ENCODE results near the gene LLGL2.

The LLGL2 gene

DNA sequence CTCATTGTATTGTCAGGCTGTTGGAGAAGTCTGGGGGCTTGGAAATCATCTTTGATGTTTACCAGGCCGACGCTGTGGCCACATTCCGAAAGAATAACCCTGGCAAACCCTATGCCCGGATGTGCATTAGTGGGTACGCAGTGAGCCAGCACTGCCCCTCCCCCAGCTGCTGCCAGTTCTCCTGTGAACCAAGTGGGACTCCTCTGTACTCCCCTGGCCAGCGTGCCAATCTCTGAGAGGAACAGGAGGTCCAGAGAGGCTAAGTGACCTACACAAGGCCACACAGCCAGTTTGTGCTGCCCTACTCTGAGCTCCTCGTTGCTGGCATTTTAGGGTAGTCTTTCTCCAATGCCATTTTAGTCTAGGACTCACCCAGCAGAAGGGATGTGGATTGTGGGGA, 1.9 kb upstream of the LLGL2 start:
- no peak for DNase-seq (ENCODE audit: low read depth)

DNA sequence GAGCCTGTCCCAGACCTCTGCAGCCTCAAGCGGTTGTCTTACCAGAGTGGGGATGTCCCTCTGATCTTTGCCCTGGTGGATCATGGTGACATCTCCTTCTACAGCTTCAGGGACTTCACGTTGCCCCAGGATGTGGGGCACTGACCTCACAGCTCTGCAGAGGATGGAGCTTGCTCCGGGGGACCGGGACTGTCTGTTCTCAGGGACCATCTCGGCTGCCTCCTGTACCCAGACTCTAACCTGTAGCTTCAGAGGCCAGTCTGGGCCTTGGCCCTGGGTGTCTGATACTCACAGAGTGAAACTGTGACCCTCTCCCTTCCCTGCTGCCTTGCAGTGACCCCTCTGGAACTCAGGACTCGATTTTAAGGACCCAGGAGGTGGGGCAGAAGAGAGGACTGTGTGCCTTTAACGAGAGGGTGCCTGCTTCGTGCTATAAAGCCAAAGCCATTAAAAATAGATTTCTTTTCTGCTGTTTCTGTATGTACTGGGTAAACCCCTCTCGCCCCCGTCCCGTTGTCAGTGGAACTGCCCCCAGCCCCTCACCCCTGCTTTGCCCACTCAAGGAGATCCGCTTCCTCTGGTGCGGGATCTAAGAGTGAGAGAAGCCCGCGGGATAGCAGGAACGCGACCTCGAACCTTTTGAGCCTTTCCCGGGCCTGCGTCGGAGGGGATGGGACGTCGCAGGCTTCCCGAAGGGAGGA, 1.1 kb upstream of the LLGL2 start:
- DNase-seq (ENCODE audit: low read depth) = no peak

DNA sequence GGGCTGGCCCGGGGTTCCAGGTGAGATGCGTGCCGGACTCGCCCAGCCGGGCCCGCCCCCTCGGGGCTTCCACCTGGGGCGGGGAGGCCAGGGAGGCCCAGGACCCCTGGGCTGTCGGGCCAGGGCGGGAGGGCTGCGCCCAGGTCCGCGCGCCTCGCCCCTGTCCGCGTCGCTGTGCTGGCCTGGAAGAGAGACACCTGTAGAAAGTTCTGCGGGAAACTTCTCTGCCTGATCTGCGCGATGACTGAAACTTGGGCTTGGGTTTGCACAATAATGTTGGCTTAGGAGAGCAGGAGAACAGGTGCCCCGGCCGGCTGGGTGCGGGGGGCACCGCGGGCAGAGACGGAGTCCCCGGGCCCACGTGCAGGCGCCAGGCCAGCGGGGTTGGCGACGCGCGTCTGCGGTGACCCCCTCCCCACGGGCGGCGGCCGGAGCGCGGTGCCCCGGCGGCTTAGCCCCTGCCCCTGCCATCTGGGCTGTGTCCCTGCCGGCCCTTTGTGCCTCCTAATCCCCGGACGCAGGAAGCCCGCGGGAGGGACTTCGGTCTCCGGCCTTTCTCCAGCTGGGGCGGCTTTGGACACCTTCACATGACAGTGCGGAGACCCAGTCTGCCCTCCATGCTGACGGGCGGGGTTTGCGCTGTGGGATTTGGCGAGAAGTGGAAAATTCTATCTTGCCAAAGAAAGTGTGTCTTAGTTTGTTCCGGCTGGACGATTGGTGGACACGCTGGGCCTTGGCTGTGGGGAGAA, 483 bp downstream of the LLGL2 start:
- DNase-seq (ENCODE audit: low read depth) = no peak

DNA sequence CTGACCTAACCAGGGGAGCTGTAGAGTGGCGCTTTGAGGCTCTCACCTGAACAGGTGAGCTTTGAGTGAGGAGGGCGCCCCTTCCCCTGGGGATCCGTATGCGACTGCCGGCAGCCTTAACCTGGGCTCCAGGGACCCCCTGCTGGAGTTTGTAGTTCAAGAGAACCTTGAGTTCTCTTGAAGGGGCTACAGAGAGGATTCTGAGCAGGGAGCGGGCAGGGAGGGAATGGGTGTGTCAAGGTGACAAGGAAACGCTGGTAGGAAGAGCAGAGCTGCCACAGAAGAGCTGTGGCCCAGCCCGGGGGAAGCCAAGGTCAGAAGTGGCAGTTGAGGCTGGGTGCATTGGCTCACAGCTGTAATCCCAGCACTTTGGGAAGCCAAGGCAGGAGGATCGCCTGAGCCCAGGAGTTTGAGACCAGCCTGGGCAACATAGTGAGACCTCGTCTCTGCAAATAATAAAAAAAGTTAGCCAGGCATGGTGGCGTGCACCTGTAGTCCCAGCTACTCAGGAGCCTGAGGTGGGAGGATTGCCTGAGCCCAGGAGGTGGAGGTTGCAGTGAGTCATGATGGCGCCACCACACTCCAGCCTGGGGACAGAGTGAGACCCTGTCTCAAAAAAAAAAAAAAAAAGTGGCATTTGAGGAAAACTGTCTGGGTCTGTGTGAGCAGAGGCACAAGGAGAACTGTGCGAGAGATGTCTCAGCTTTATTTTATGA, 1.2 kb downstream of the LLGL2 start:
- DNase-seq (ENCODE audit: low read depth) = no peak

DNA sequence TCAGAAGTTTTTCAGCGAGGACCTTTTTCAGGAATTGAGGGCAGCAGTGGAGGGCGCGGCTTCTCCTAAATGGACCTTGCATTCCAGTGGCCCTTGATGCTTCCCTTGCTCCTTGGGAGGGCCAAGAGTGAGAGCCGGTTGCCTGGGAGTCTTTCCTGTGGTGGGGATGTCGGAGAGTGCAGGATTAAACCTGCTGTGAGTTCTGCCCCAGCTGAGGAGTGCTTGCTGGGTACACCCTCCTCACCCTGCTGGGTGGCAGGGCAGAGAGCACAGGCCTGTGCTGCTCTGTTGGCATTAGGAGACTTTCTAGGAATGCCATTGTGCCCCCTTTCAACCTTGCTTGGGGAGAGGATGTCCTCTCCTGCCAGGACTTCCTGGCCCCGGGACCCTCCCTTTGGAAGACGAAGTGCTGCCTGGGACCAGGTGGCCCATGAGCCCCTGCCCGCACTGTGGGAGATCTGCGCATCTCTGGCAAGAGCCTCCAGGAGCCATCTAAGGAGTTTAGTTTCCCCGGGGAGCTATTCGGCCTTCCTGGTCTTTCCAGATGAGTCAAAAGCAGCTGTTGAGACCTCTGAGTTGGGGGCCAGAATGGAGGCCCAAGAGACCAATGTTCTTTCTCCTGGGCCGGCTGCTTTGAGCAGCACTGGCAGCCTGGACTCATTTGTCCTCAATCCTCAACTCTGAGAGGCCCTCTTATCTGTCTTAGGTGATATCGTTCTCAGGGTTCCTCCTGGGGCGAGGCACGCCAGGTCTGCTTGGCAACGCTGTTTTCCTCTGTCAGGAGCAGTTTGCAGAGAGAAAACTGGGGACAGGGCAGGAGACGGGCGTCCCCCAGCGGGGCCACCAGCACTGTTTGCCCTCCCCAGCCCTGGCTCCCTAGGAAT, 5.6 kb downstream of the LLGL2 start:
- no peak for DNase-seq (ENCODE audit: low read depth)

DNA sequence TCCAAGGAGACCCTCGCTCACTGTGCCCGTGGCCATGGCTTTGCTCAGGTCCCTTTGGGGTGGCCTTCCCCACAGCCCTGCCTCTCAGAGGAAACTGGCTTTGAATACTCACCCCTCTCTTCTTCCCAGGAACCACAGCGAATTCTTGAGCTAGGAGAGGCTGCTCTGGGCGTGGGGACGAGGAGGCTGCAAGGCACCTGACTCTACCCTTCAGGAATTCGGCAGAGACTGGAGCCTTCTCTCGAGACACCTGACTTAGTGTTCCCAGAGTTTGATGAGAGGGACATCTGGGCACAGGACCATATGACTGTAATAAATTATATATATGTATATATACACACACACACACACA, 6.2 kb downstream of the LLGL2 start:
- DNase-seq (ENCODE audit: low read depth) = no peak

DNA sequence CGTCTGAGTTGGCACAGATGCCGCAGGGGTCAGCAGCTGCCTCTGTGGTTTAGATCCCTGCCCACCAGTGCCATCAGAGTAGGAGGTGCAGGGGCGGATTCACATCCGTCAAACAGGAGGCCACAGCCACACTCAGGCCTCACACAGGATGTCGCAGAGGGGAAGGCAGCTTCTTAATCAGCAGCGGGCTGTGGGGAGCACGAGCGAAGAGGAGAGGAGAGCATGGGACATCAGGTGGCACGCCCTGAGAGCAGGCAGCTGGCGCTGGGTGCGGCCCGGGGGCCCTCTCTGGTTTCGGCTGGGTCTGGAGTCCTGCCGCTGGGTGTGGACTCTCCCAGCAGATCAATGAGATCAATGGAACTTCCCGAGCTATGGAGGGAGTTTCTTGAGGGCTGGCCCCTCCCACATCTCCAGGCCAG, 9.6 kb downstream of the LLGL2 start:
- DNase-seq (ENCODE audit: low read depth) = peak; percentile 24

DNA sequence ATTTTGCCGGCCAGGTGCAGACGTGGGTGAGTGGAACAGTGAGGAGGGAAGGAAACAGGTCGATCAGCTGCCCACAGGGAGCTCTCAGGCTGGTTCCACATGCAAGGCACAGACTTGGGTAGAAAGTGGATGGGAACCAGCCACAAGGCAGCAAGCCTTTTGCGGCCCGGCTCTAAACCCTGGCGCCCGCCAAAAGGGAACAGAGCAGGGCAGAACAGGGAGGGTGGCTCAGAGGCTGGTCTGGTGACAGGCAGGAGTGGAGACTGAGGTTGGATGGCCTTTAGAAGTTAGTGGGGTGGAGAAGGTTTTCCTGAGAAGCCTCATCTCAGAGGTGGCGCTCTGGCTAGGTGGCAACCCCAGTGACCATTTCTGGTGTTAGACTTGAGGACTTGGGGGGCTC, 10.4 kb downstream of the LLGL2 start:
- no peak for DNase-seq (ENCODE audit: low read depth)

DNA sequence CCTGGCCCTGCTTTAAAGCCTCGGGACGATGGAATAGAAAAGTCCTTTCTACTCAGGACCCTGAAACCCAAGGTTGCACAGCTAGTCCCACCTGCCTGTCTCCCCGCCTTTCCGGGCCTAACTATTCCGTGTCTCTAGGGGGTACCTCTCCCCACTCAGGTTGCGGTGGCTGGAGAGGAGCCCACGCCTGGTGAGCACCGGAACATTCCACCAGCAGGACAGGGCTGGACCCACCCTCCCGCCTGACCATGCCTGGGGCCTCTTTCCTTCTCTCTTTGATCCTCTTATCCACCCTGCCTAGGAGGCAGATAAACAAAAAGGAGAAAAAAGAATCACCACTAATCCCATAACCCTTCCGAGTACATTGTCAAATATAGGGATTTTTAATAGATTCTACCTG, 10.9 kb downstream of the LLGL2 start:
- DNase-seq (ENCODE audit: low read depth) = no peak

DNA sequence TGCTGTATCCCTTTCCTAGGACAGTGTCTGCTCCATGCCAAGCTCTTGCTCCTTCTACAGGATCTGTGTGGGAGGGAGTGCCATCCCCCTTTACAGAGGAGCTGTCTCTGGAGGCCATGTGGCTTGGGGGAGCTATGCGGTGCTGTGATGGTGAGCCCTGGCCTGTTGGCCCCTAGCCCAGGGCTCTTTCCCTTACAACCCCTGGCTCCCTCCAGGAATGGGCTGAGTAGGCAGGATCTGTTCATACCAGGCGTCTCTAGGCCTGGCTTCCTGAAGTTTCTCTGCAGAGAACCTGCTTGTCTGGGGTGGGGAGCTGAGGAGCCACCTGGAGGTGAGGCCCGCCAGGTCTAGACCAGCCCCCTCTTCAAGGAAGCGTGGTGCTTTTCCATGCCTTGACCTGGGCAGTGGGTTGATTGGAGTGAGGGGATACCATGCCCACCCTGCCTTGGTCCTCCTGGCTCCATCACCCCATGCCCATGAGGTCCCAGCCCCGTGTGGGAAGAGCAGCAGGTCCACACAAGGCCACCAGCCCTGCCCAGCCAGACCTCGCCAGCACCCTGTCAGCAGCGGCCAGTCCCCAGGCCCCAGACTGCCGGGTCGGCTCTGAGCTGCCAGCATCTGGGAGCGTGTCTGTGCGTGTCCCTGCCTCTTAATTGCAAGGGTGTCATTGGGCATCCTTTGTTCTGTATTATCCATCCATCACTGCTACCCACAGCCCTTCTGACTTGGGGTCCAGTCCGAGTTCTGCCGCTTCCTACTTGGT, 14.7 kb downstream of the LLGL2 start:
- no peak for DNase-seq (ENCODE audit: low read depth)

DNA sequence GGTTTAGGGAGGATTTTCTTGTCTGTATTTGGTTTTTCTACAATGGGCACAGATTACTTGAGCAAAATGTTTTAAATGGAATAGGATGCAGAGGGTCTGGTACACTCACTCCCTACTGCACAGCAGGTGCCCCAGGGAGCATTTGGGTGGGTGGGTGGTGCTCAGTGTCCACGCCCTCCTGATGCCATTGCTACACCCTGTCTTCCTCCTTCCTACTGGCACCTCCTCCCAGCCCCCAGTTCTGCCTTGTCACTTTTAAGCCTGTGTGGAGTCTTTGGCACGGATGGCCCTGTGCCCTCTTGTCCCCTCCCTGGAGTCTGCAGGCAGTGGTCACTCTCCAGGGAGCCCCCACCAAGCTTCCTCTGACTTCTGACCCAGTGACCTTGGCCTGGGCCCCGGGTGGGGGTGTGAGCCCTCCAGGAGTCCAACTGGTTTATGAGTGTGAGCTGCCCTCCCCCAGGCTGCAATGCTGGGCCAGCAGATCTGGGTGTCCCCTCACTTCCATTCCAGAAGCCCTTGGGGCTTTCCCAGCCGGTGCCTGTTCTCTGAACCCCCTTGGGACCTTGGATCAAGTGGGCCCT, 15.5 kb downstream of the LLGL2 start:
- DNase-seq (ENCODE audit: low read depth) = no peak

DNA sequence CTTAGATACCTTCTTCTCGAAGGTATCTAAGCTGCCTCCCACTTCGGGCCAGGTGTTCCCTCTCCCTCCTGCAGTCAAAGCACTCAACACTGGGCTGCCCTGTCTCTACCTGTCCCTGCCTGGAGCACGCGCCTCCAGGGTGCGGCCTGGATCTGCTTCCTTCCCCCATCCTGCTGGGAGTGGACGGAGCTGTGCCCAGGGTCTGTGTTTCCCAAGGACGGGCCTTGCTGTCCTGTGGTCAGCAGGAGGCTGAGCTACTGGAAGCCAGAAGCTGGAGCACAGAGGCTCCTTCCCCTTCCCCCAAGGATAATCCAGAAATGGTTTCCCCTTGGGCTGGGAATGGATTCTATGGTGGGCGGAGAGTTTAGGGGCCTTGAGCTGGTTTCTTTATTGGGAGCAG, 16.7 kb downstream of the LLGL2 start:
- no peak for DNase-seq (ENCODE audit: low read depth)

DNA sequence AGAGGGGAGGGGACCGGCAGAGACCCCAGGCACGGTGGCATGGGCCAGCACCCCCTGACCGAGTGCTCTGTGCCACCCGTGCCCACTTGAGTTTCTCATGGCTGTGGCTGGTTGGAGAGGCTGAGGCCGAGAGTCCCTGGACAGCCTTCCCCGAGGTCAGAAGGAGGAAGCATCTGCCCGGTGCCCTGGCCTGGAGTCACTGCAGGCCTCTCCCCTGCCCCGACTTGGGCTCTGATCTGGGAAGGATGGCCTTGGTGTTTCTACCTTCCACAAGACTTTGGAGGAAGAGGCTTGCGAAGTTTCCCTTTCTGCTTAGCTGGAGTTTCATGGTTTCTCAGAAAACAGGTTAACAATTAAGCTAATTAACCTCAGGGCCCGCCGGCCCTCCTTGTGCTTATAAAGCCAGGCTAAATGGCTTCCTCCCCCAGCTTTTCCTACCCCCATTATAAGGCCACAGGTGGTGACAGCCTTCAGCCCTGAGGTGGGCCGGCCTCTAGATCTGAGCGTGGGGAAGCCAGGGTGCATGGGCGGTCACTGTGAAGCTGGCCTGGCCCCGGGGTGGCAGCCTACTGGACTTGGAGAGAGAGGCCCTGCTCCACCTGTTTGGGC, 17.3 kb downstream of the LLGL2 start:
- DNase-seq (ENCODE audit: low read depth) = no peak

DNA sequence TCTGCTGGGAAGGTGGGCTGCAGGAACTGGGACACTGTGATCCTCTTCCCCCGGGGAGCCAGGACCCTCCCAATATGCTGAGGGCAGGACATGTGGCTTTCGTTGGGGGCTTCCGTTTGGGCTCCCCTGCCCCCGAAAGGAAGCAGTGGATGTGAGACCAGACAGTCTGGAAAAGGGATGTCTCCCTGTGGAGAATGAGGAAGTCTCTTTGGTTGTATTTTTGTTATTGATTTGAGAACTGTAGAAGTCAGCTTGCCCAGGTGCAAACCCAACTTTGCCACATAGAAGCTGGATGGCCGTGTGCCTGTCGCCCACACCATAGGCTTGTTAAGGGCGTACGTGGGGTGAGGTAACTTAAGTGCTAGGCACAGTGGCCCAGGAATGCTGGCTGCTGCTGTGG, 18.8 kb downstream of the LLGL2 start:
- no peak for DNase-seq (ENCODE audit: low read depth)

DNA sequence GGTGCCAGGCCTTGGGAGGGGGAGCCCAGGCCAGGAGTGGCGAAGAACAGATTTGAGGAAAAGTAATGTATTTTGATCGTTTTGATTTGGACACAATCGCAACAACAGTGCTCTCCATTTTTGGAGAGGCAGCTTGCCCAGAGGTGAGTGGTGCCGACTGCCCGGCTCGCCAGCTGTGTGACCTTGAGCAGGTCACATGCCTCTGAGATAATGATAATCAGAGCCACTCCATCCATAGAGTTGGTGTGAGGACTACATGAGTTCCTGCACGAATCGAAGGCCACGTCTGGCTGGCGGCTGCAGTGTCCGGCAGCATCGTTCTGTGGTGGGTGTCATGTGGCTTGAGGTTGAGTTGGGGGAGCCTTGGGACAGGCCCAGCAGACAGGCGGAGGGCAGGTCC, 20.7 kb downstream of the LLGL2 start:
- DNase-seq (ENCODE audit: low read depth) = no peak

DNA sequence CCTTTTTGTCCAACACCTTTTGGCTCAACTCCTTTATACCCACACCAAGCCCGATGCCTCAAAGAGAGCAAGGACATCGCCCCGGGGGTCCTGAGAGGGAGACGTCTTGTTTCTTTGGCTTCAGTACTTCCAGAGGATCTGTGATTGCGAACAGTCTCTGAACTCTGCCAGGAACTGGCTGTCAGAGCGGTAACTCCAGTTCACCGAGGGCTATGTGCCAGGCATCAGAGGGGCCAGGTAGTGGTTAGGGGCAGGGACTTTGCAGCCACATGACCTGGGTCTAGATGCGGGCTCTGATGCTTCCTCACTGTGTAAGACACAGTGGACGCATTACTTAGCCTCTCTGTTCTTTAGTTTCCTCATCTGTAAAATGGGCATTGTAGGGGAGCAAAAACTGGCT, 21.6 kb downstream of the LLGL2 start:
- DNase-seq (ENCODE audit: low read depth) = no peak

DNA sequence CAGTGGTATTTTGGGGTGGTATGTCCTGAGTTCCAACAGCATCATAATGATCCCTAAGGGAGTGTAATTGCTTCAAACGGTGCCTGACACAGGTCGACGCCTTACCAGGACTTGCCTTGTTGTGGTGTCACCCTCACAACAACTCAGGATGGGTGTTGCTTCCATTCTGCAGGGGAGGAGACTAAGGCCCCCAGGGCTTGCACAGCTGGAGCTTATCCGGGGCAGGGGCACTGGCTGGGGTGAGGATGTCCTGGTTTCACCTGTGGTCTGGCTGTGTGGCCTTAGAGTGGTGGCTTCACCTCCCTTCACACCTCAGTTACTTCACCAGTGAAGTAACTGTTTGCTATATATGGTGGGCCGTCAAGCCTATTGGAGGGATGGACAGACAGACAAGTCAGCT, 23.3 kb downstream of the LLGL2 start:
- DNase-seq (ENCODE audit: low read depth) = no peak

DNA sequence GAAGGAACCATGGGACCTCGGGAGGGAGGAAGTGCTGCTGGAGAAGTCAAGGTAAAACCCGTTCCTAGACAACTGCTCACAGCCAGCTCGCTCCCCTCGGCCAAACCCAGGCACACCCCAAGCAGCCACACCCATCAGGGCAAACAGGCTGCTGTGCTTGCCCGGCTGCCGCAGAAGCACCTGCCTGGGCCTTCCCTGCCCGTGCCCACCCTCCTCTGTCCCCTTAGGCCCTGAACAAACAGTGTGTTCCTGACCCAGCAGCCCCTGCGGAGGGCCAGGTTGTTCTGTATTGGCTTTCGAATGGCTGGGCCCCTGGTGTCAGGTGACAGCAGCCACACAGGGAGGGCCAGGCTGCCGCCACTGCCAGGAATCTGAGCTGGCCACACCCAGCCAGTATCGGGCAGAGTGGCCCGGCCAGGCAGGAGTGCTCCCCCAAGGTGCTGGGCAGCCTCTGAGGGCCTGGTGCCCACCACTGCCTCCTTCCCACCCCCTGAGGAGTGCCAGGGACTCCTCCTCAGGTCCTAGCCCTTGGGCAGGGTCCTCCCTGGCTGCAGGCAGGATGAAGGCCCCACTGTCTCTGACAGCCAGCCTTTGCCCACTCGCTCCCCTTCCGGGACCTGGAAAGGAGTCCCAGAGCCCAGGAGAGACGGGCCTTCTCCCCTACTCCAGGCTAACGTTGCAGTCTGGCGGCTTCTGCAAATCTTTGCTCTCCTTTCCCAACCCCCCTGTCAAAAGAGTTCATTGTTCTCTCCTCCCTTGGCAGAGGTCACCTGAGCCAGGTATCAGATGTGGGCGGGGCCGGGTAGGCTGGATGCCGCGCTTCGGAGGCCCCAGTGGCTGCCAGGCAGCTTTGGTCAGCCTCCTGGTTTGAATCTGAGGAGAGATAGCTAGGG, 24.0 kb downstream of the LLGL2 start:
- no peak for DNase-seq (ENCODE audit: low read depth)

DNA sequence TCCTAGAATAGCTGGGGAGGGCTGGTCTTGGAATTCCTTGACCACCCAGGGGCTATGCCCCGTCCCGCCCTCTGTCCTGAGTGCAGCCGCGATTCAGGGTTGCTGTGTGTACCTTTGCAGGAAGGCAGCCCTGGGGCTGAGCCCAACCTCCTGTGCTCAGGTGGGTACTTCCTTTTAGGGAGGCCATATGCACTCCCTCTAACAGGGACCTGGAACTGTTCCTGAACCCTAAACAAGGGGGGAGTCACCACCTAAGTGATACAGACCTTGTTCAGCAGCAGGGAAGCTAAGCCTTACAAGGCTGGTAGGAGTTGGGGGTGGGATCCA, 24.6 kb downstream of the LLGL2 start:
- no peak for DNase-seq (ENCODE audit: low read depth)

DNA sequence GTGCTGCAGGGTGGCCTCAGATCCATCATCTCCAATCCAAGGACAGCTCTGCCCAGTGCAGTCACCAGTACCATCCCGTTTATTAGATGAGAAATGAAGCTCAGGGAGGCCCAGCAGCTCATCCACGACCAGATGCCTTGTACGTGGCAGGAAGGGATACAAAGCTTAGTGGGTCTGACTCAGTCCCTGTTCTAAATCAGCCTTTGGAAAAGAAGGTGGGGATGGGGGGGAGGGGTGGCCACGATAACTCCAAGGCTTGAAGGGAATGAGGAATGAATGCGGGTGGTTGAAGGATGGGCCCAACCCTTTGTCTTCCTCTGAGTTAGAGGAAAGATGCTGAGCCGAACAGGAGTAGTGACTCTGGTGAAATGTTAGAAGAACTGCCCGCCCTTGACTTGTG, 25.8 kb downstream of the LLGL2 start:
- DNase-seq (ENCODE audit: low read depth) = no peak

Data from stimulated activated CD8-positive, alpha-beta memory T cell treated with anti-CD3 and anti-CD28 coated beads, Interleukin-7, amount 100 ng/mL, for 24 hours (primary cell).